ENCODE results near the gene CCDC40.
"Not testable (repeated sequence)": the region's sequence is repeated elsewhere in the genome, so short reads cannot be mapped to it uniquely, and the experiment has no call there.

CCDC40 gene

DNA sequence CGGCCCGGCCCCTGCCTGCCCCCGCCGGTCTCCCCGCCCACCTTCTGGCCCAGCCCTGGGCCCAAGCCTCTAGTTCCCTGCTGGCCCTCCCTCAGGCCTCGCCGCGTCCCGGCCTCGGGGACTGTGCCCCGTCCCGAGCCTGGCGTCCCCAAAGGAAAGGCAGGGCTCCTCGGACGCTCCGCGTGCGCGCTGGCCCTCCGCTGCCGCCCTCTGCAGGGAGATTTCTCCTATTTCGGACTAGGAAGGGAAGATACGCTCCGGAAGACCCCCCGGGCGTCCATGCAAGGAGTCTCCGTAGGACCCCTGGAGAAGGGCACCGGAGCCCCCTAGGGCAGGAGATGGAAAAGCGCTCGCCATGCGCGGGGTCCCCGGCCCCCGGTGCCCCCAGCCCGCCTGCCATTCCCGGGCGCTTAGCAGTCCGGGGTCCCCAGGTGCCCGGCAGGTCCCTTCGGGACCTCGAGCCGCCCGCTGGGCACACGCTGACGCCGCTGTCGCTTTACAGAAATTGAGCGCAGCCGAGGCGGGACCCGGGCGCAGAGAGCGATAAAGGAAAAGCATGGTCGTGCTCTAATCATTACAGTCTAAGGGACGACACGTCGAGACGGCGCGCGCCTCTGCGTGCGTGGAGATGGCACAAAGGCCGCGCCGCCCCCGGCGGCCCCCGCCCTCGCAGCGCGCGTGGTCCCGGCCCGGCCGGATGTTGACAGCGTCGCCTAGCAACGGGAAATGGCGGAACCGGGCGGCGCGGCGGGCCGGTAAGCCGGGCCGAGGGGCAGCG is at the start of gene CCDC40:
Gene CCDC40, plus strand, starts transcription at position 706 of the 778 bp plus-strand sequence. Its CDS starts 21 bp downstream, at position 727.
- DNase-seq = peak; percentile 94

DNA sequence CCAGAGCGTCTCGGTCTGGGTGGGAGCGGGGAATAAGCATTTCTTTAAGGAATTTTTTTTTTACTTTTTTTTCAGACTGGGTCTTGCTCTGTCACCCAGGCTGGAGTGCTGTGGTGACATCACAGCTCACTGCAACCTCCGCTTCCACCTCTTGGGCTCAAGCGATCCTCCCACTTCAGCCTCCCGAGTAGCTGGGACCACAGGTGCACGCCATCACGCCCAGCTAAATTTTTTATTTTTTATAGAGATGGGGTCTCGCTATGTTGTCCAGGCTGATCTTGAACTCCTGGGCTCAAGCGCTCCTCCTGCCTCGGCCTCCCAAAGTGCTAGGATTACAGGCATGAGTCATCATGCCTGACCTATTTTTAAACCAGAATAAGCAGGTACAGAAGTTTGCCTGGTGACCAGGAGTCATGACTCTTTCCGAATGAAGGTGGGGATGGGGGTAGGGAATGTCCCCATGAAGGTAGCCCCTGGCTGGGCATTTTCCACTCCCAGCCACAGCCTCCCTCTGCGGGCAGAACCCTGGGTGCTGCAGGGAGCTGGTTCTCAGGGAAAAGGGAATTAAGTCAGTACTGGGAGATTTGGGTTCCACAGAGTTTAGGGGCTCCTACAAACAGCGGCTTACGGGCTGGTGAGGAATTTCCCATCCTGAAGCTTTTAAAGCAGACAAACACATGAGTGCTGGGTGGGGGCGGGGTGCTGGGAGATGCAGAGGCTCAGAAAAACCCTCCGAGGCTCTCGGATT is 49.1 kb upstream of the CCDC40 start:
- no peak for DNase-seq

GRCh38 chr17:79987935-79988184 is 48.6 kb upstream of the CCDC40 start:
- DNase-seq = no peak

GRCh38 chr17:79988185-79988971 is 48.1 kb upstream of the CCDC40 start:
- DNase-seq = peak; percentile 59

- DNase-seq = peak; percentile 82
Observed at GRCh38 chr17:79989106-79989835, 47.2 kb upstream of the CCDC40 start.

DNA sequence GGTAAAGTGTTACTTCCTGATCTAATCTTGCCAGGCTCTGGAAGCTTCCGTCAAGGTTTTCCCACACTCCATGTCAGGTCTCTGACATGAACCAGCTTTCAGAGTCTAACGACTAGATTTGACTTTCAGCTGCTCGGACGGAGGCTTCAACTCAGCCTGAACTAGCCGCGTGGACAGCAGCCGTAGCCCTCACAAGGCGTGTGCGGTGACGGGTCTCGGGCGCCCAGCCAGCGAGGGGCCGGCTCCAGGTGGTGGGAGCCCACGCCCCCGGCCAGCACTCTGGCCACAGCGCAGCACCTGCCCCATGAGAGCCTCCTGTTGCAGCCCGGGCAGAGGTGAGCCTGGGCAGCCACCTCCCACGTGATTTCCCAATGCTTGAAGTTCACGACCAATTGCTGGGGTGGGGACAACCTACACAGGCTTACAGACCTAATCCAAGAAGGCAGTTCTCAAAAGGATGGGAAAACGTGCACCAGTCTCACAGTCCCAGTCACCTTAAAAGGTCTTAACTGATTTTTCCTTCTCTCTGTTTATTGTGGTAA is 46.3 kb upstream of the CCDC40 start:
- peak; percentile 68 for DNase-seq

DNA sequence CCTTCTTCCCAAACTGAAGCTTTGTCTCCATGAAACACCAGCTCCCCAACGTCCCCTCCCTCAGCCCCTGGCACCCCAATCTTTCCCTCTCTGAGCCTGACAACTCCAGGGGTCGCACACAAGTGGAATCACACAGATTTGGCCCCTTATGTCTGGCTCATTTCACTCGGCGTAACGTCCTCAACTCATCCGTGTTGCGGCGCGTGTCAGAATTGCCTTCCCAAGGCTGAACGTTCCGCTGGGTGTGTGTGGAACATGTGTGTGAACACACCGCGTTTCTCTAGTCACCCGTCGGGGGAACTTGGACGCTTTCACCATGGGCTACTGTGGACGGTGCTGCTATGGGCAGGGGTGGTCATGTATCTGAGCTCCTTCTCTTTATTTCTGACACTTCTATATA is 45.7 kb upstream of the CCDC40 start:
- DNase-seq = no peak

DNA sequence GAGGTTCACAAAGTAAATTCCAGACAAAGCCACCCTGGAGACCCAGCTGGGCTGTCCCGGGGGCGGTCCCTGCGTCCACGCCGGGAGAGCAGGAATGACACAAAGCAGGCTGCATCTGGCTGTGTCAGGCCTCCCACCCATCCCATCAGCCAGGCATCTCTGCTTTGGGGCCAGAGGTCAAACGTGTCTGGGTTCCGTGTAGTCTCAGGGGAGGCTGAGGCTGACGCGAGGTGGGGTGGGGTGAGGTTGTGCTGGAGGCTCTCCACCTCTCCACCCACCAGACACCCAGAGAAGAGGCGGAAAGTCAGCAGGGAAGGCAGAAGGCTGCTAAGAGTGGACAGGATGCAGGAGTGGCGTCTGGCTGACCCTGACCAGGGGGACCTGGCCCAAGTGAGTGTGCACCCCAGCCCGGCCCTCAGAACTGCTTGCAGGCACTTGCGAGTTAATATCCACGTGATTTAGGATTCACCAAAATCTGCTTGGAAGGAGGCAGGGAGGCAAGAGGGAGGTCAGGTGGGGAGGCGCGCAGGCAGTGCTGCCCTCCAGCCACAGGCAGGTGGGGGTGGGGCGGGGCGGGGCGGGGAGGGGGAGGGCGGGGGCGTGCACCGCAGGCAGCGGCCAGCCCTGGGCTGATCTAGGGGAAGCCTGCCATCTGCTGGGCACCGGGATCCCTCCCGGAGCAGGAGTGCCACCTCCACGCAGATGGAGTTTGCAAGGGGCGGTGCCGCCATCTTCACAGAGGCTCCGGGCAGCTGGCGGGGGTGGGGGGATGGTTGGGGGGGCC is 45.1 kb upstream of the CCDC40 start:
- DNase-seq = peak; percentile 95

- peak; percentile 71 for DNase-seq
Observed at GRCh38 chr17:79991924-79992648, 44.4 kb upstream of the CCDC40 start.

DNA sequence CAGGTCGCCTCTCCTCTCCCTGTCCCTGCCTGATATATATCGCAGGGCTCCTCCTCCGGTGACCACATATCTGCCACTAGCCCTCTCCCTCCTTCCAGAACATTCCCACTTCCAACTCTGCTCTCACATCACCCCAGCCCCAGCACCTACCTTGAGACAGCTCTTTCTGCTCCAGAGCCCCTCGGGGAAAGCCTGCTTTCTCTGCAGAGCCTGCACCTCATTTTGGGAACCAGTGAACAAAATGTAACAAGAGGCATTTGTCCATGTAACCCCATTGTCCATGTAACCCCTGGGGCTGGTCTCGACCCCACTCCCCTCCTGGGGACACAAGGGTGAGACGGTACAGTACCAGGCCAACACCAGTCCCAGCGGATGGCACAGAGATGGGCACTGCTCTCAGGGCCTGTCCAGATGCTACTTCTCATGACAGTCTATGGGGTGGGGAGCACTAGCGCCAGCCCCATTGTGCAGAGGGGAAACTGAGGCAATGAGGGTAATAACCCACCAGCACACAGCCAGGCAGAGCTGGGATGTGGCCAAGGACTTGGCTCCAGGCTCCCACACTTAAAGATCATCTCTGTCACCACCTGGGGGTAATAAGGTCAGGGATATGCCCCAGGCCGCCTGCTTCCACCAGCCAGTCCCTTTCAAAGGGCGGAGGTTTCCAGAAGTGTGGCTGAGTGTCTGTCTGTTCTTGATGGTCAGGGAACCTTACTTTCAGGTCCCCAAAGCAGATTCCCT is 43.6 kb upstream of the CCDC40 start:
- peak; percentile 69 for DNase-seq

GRCh38 chr17:79993390-79994227 is 42.8 kb upstream of the CCDC40 start:
- peak; percentile 87 for DNase-seq

DNA sequence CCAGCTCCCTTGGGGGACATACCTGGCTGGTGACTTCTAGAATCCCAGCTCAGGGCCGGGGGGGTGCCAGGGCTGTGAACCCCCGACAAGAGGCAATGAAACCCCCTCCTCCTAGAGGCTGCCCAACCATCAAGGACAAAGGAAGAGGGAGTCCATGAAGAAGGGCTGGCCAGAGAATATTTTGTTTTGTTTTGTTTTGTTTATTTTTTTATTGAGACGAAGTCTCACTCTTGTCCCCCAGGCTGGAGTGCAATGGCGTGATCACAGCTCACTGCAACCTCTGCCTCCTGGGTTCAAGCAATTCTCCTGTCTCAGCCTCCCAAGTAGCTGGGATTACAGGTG is 42.2 kb upstream of the CCDC40 start:
- DNase-seq = not testable (repeated sequence)

- no peak for DNase-seq
Observed at GRCh38 chr17:79994602-79995001, 41.8 kb upstream of the CCDC40 start.

DNA sequence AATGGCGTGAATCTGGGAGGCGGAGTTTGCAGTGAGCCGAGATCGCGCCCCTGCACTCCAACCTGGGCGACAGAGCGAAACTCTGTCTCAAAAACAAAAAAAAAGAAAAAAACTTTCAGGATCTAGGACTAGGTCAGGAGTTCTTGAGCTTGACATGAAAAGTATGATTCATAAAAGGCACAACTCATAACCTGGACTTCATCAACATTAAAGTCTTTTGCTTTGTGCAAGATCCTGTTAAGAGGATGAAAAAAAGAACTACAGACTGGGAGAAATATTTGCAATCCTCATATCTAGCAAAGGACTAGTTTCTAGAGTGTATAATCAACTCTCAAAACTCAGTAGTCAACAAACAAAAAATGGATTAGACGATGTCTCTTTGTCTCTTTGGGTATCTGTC is 40.7 kb upstream of the CCDC40 start:
- no peak for DNase-seq

- no peak for DNase-seq
Observed at GRCh38 chr17:79996291-79996690, 40.2 kb upstream of the CCDC40 start.

GRCh38 chr17:79997011-79997660 is 39.3 kb upstream of the CCDC40 start:
- DNase-seq = no peak

DNA sequence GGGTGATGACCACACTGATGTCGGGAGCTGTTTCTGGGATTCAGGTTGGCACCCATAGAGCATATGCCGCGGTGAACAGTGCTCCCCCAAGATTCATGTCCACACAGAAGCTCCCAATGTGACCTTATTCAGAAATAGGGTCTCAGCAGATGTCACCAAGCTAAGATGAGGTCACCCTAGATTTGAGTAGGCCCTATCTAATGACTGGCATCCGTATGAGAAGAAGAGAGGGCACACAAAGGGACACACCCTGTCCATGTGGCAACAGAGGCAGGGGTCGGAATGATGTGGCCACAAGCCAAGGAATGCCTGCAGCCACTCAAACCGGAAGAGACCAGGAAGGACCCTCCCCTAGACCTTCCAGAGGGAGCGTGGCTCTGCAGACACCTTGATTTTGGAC is 36.3 kb upstream of the CCDC40 start:
- DNase-seq = no peak

DNA sequence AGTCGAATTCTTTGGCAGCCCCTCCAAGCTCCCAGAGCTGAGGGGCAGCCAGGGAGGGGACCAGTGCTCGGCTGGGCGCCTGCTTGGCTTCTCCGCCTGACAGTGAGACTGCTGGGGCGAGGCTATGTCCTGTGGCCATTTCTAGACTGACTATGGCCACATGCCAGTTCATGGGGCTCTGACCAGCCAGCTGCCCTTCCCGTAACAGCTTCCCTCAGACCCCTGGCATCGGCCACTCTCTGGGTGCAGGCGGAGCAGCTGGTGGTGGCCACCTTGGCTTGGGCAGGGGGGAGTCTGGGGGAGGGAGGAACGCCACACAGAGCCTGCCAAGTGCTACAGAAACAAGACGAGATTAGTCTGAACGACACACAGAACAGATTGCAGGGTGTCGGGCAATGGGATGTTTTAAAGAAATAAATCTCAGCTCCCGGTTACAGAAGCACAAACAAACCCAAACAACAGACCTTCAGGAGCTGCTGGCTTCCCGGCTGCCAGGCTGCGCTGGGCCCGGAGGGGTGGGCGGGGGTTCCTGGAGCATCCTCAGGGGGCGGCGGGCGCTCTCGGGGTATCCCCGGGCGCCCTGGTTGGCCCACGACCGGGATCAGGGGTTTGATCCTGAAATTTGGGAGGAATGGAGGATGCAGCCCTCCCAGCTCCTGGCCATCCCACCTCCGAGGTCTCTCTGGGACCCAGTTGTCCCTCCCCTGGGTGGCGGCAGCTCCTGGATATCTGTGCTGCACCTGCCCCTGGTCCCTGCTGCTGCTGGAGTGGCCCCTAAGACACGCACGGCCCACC is 35.3 kb upstream of the CCDC40 start:
- no peak for DNase-seq

All from islet precursor cell (in vitro differentiated cells).